Ecto neural progenitor cell (in vitro differentiated cells): ENCODE results near the gene CRIP1.

Source experiments
- DNase-seq: peaks from one replicate; pipeline ENCODE4 v3.0.0-alpha.2; 2018; ENCODE audit warnings: low spot score

Gene CRIP1

DNA sequence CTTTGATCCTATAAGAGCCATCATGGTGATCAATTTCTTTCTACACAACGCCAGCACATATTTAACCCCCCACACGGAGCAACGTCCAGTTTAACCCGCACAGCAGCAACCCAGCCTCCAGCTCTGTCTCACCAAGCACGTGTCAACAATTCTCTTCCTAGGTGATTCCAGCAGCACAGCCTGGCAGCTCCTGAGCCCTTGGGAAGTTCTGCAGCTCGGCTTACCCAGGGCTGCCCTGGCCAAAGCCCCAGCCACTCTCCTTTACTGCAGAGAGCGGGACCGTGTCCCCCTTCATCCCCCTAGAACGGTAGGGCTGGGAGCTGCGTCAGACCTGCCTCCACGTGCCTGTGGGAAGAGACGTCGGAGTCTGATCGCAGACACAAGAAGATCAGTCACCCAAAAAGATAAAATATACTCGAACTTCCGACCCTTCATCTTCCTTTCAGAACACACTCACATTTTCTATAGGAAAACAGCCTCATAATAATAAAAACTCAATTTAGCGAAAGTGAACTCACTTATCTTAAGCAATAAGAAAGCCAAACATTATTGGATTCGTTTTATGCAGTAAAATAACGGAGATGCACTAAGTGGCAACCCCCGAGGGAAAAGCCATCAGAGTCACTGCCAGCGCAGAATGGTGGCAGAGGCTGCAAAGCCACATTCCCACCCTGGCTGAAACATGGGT, 47.3 kb downstream of the CRIP1 start:
- DNase-seq, result no peak

- DNase-seq, result no peak
These were observed 47.9 kb downstream of the CRIP1 start for GRCh38 chr14:105534586-105534985.

- no peak for DNase-seq
These were observed 49.4 kb downstream of the CRIP1 start for GRCh38 chr14:105536051-105536450.

DNA sequence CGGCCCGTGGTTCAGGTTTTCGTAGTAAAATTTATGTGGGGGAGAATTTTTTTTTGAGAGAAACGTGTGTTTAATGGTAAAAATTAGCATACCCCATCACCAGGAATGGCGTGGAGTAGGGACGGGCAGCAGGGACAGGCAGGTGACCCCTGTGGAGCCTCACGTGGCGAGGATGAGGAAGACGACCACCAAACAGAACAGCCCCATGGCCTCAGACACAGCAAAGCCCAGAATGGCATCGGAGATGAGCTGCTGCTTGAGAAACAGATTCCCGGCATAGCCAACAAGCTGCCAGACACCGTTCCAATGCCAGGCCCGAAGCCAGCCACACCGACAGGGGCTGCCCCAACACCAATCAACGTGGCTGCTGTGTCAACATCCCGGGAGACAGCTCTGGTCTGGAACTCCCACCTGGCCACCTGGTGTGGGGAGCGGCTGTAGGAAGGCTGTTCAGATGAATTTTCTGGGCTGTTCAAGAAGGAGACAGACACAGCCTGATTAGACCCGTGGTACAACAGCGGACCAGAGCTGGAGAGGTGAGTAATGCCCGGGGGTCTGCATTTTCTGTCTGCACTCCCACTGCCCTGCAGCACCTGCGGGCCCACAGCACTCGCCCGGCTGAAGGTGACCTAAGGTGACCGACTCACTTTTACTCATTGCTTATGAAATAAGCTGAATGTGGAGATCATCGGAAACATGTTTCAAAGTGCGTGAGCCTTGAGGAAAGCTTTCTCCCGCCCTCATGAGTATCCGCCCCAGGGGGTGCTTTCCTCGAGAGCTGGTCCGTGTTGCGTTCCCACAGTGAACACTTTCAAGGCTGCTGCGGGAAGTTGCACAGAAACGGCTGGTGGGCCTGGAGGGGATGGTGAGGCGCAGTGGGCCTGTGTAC, 50.2 kb downstream of the CRIP1 start:
- DNase-seq, result no peak

- peak; percentile 77 for DNase-seq
These were observed 51.1 kb downstream of the CRIP1 start for GRCh38 chr14:105537580-105538474.
